ENCODE results near the gene SYT1.

Gene SYT1

DNA sequence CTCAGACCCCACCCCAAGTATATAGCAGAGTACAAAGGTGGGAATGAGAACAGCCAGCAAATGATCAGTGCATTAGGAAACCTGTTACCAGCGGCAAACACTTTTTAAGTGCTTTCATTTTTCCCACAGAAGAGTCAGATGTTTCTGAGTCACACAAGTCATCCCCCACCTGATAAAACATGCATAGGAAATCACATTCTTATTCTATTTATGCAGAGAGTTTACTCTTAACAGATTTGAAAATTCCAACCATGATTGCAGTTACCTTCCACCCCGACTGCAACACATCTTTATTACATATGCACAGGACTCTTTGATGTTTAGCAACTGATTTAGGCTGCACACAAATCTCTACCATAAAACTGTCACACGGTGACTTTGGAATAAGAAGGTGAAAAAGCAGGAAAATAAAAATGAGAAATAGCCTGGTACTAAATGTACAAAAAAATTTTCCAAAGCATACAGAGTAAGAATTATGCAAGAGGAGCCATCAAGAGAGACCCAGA lies 589.8 kb downstream of the SYT1 start:
- DNase-seq: no peak

DNA sequence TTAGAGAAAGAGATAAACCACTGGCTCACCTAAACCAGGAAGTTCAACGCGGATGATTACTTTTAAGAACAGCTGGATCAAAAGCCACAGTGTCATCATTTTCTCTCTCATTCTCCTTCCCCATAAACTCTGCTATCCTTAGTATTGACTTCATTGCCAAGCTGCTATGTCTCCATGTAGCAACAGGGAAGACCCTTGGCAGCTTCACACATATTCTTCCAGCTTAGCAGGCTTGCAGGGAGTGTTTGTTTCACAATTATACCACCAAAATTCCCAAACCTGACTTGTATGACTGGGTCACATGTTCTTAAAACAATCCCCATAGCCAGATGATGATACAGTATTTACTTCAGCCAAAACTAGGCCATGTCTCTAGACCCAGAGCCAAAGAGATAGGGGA lies 590.7 kb downstream of the SYT1 start:
- no peak for DNase-seq

DNA sequence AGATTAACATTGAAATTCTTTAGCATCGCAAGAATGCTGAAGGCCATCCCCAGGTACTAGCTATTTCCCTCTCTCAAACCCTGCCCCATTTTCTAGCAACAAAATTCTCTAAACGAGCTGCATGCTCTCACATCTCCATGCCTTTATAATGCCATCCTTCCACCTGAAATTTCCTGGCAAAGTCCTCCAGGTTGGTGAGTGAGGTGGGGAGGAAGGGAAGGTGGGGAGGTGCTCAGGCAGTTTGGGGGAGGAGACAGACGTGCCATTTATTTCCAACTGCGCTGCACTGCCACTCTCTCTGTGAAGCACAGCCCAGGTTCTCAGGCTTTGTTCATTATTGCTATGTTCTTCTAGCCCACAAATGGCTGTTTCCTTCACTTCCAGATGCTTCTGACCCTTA lies 617.7 kb downstream of the SYT1 start:
- DNase-seq: no peak

- no peak for DNase-seq
Observed at GRCh38 chr12:79482921-79483320, 618.3 kb downstream of the SYT1 start.

DNA sequence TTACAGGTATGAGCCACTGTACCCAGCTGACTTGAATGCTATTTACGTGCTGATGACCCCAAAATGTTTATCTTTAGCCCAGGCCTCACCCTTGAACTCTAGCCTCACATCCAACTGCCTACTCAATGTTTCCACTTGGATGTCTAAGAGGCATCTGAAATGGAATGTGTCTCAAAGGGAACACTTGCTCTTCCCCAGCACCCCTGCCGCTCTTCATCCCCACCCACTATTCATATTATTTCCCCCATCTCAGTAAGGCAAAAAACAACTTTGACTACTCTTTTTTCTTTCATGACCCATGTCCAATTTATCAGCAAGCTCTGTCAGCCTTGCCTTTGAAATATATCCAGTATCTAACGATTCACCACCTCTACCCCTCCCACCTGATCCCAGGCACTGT lies 621.6 kb downstream of the SYT1 start:
- no peak for DNase-seq

DNA sequence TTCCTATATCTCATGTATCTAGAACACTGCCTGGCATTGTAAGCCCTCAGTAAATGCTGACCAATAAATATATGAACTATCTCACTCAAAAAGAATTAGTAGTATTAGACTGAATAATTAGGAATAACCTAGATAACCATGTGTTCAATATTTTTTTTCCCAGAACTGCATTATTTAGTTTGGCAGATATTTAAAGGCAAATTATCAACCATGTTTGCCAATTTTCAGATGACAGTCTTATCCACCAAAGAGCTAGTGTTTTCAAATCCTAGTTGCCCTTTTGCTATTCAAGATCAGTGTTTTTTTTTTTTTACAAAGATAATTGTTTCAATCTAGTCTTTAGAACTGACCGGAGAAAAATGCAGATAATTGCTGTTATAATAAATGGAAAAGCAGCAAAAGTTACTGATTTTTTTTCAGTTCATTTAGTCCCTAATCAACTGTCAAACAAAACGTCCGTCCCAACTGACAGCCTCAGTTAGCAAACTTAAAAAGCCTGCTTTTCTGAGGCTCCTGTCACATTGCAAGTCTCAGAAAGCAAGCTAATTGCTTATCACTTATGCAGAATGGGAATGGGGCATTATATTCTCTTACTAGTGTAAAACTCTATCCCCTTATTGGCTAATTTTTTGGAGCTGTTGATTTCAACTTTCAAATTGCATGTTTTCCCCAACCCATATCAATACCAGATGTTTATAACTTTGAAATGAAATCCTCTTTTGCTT lies 623.0 kb downstream of the SYT1 start:
- no peak for DNase-seq

Data from GOT3 (cell line).